ENCODE results near the gene HMGXB4.
A peak's percentile ranks its signal among the peaks of the same experiment; 100 is the strongest.

Gene HMGXB4

DNA sequence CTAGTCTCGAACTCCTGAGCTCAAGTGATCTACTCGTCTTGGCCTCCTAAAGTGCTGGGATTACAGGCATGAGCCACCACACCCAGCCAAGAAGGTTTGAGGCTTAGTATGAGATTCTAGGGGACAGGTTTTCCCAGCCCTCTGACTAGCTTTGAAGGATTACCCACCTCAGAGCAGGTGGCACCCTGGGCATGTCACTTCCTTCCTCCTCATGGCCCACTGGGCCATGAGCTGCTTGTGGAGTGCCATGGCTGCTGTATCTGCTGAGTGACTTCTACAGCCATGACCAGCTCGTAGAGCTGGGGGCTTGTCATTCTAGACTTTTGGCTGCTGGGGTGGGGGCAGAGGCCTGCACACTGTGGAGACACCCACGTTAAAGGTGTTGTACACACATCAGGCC is 67.5 kb downstream of the HMGXB4 start:
- H3K27ac ChIP-seq: no peak overlapping the region
- TF ChIP-seq, protein P1, sequence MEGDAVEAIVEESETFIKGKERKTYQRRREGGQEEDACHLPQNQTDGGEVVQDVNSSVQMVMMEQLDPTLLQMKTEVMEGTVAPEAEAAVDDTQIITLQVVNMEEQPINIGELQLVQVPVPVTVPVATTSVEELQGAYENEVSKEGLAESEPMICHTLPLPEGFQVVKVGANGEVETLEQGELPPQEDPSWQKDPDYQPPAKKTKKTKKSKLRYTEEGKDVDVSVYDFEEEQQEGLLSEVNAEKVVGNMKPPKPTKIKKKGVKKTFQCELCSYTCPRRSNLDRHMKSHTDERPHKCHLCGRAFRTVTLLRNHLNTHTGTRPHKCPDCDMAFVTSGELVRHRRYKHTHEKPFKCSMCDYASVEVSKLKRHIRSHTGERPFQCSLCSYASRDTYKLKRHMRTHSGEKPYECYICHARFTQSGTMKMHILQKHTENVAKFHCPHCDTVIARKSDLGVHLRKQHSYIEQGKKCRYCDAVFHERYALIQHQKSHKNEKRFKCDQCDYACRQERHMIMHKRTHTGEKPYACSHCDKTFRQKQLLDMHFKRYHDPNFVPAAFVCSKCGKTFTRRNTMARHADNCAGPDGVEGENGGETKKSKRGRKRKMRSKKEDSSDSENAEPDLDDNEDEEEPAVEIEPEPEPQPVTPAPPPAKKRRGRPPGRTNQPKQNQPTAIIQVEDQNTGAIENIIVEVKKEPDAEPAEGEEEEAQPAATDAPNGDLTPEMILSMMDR (conservative IDR thresholded peaks at IDR 0.05): no peak

DNA sequence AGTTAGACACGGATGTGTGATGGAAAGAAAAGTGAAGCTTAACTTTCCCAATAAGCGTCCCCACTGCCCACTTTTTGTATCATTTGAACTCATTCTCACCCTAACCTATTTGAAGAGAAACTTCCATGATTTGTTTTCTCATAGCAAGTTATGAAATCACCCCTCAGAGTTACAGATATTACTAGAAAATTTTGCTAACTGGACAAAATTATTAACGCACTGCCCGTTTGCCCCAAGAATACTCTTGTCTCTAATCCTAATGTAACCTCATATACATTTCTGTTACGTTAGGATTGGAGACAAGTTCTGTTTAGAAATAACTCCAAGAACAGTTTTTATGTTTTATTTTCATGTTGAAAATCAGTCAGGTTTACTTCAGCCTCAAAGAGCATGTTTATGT is 67.9 kb downstream of the HMGXB4 start:
- TF ChIP-seq, protein P1 (conservative IDR thresholded peaks at IDR 0.05): no peak
- no peak overlapping the region for H3K27ac ChIP-seq

DNA sequence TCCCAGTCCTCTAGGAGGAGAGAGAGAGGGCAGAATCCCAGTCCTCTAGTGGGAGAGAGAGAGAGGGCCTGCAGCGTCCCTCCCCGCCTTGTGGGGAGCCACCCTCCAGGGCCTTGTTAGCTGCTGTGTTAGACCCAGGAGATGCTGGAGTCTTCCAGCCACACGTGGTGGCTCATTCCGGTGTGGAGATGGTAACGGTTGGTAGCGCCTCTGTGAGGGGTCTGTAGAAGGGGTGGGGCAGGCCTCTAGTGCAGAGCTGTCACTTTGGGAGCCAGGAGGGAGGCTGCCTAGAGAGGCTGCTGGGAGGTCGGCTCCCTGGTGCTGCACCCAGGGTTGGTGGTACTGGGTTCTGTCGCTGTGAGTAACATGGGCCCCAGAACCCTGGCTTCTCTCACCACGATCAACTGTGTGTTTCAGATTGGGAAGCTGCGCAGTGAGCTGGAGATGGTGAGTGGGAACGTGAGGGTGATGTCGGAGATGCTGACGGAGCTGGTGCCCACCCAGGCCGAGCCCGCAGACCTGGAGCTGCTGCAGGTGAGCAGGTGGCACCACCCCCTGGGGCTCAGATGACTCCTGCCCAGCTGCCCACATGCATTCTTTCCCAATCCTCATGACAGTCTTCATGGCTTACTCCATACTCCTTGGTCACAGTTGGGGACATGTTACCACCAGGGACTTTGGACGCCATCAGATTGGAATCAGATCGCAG is 69.7 kb downstream of the HMGXB4 start:
- TF ChIP-seq, protein P1 (conservative IDR thresholded peaks at IDR 0.05): no peak
- no peak overlapping the region for H3K27ac ChIP-seq

DNA sequence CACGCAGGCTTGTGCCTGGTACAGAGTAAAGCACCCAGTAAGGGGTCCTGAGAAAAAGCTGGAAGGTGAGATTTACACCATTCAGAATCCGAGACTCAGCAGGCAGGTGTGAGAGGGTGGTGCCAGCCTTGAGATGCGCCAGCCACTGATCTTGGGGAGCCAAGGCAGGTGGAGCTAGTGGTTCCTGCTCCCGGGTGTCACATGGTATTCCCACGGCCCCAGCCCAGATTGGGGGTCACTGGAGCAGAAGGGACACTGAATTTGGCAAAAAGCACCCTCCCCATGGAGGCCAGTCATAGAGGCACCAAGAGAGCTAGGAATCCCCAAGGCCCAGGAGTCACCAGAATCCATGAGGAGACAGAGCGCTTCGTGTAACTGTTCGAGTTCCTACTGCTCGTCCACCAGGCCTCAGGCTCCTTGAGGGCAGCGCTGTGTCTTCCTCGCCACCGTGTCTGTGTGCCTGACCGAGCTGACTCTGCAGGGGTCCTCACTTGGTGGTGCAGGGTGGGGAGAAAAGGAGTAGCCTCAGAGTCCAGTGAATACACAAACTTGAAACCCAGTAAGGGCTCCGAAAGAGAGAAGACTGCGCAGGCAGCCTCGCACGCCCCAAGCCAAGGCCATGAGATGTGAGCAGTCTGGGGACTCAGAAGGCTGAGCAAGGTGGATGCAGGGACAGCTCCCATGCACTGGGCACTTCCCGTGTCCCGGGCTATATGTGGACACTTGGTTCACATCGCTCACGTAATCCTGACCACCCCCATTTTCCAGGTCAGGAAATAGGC is 70.6 kb downstream of the HMGXB4 start:
- H3K27ac ChIP-seq: peak overlapping the region; percentile 9; the same call in 1 of the 2 replicates

DNA sequence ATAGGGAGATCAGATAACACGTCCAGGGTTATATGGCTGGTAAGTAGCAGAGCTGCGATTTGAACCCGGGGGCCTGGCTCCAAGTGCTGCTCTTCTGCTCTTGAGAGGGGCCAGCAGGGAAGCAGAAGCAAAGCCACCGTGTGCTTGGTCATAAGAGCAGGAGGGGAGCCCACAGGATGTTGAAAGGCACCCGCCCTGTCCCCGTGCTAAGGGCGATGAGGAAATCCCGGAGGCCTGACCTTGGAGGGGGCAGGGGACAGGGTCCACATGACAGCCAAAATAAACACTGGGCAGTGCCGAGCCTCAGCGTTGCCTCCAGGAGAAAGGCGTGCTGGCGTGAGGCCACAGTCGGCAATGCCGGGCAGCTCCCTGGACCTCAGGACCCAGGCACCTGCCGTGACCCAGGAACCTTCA is 71.2 kb downstream of the HMGXB4 start:
- TF ChIP-seq, protein P1 (conservative IDR thresholded peaks at IDR 0.05): no peak
- peak overlapping the region; percentile 9; the same call in 1 of the 2 replicates for H3K27ac ChIP-seq

More for the DNA sequence above, 70.6 kb downstream of the HMGXB4 start:
- TF ChIP-seq, protein P1 (conservative IDR thresholded peaks at IDR 0.05): no peak

DNA sequence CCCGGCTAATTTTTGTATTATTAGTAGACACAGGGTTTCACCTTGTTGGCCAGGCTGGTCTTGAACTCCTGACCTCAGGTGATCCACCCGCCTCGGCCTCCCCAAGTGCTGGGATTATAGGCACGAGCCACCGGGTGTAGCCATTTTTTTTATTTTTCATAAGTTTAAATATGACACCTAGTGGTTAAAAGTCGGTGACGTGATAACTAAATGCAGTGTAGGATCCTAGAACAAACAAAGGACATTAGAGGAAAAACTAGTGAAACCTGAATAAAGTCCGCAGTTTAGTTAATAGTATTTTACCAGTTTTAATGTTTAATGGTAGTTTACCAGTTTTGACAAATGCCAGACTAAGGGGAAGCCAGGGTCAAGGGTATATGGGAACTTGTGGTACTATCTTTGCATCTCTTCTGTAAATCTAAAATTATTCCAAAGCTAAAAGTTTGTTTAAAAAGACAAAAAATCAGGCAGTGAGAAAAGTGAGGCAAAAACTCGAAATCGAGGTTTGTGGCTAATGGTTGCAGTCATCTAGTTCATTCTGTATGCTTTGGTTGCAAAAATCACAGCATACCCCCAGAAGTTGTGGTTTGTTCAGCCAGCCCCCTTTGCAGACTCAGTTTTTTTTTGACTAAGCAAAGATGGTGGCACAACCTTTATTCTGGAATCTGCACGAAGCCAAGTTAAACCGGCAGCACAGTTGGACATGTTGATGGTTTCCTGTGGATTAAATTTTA is 72.0 kb downstream of the HMGXB4 start:
- TF ChIP-seq, protein P1 (conservative IDR thresholded peaks at IDR 0.05): peak; percentile 39; the same call in 1 of the 2 replicates
- H3K27ac ChIP-seq: peak overlapping the region; percentile 9; the same call in 1 of the 2 replicates
